HepG2 (cell line): ENCODE measurements around the gene NEIL1. TPM values are rescaled to one million over a fixed set of nuclear protein-coding genes. Genes with fewer than 3 reads are reported as not detected.

Source experiments
- ATAC-seq: fragments of 200-7000 bp; cut with Tn5 transposase; 3 replicates; pipeline ENCODE4 v1.9.1; 2020; ENCODE audit warnings: mild to moderate bottlenecking, moderate library complexity
- BruUV-seq: library from RNA; stranded (reverse); fragments of 400-500 nt; replicated peaks from 2 replicates; lab custom pipeline; 2021; lab: Mats Ljungman, UMichigan
- CTCF ChIA-PET: fragments of 300-600 bp; formaldehyde crosslinking; extraction: SDS; loops from one replicate; lab custom pipeline; 2021; ENCODE audit warnings: low total read pairs, inconsistent platforms, low intra/inter-chr PET ratio; lab: Yijun Ruan, JAX
- POLR2A ChIA-PET: fragments of 350-600 bp; sonication (Branson Sonifier 250); formaldehyde crosslinking; loops from one replicate; lab custom pipeline; 2020; ENCODE audit warnings: antibody characterized with exemption, inconsistent platforms; lab: Yijun Ruan, JAX
- DNase-seq: peaks from one replicate; pipeline ENCODE4 v3.0.0-alpha.2; 2015; ENCODE audit warnings: low spot score
- FAIRE-seq: peaks from 3 replicates; lab custom pipeline; 2011; peaks lifted over from hg19 to GRCh38; lab: Jason Lieb, UNC
- H2AFZ ChIP-seq: one replicate; pipeline ENCODE4 v1.6.1; 2011; ENCODE audit warnings: low read length, inconsistent platforms
- H3K27ac ChIP-seq: fragments of 300-600 bp; 3 replicates; pipeline ENCODE4 v1.8.0; 2011; ENCODE audit warnings: mixed run types, mild to moderate bottlenecking, mixed read lengths, low read length, inconsistent platforms; ENCODE audit not compliant: insufficient read depth; ENCODE audit errors: extremely low read length
- H3K27me3 ChIP-seq, 2 experiments: fragments of 200-600 bp in 1 of 2; 2 replicates in 1 of 2; 3 replicates in 1 of 2; pipeline versions ENCODE4 v1.6.0 to v1.8.0; 2011; ENCODE audit warnings: low read length in 2 of 2, mild to moderate bottlenecking in 2 of 2, moderate library complexity in 2 of 2, inconsistent platforms in 1 of 2; ENCODE audit not compliant: insufficient read depth in 2 of 2, control insufficient read depth in 1 of 2
- H3K36me3 ChIP-seq, 2 experiments: fragments of 200-600 bp in 1 of 2; replicated peaks in 1 of 2; 2 replicates in 1 of 2; 3 replicates in 1 of 2; pipeline versions ENCODE4 v1.5.1 to v1.8.0; 2011; ENCODE audit warnings: low read length in 2 of 2, inconsistent platforms in 1 of 2; ENCODE audit not compliant: insufficient read depth in 2 of 2, control insufficient read depth in 1 of 2
- H3K4me1 ChIP-seq: 2 replicates; pipeline ENCODE4 v1.5.1; 2012; ENCODE audit warnings: low read length, inconsistent platforms; ENCODE audit not compliant: insufficient read depth
- H3K4me2 ChIP-seq: 2 replicates; pipeline ENCODE4 v1.6.0; 2011; ENCODE audit warnings: low read depth, low read length, inconsistent platforms
- H3K4me3 ChIP-seq, 3 experiments: fragments of 200-600 bp in 1 of 3; sonication (generic), shearing (Covaris generic) in 1 of 3; replicated peaks in 1 of 3; 2 replicates each; pipeline ENCODE4 v1.5.1; 2011 to 2016; ENCODE audit warnings: low read length in 3 of 3, inconsistent platforms in 2 of 3, low read depth in 2 of 3, mild to moderate bottlenecking in 2 of 3, control low read depth in 1 of 3, mixed read lengths in 1 of 3; ENCODE audit not compliant: insufficient read depth in 1 of 3
- H3K79me2 ChIP-seq: one replicate; pipeline ENCODE4 v1.6.1; 2011; ENCODE audit warnings: low read length, inconsistent platforms; ENCODE audit not compliant: insufficient read depth
- H3K9ac ChIP-seq: 2 replicates; pipeline ENCODE4 v1.6.0; 2011; ENCODE audit warnings: mild to moderate bottlenecking, low read depth, low read length, inconsistent platforms; ENCODE audit not compliant: insufficient read depth
- H3K9me3 ChIP-seq: 2 replicates; pipeline ENCODE4 v1.5.1; 2012; ENCODE audit warnings: mild to moderate bottlenecking, low read length
- H4K20me1 ChIP-seq: 2 replicates; pipeline ENCODE4 v1.6.0; 2011; ENCODE audit warnings: inconsistent platforms, mild to moderate bottlenecking, low read length, moderate library complexity; ENCODE audit not compliant: insufficient read depth
- DBP ChIP-seq: sonication (generic); formaldehyde crosslinking; IDR thresholded peaks from 2 replicates; pipeline ENCODE4 v1.4.0; 2020; ENCODE audit warnings: missing genetic modification reagents; ENCODE audit errors: not compliant biosample characterization
- NFIC ChIP-seq: IDR thresholded peaks from 2 replicates; pipeline ENCODE4 v1.6.1; 2012; ENCODE audit warnings: mild to moderate bottlenecking, low read length, inconsistent platforms
- NRL ChIP-seq: sonication (generic); formaldehyde crosslinking; IDR thresholded peaks from 2 replicates; pipeline ENCODE4 v1.5.0; 2020; ENCODE audit warnings: missing genetic modification reagents, mild to moderate bottlenecking, moderate library complexity, borderline replicate concordance
- TP53 ChIP-seq: sonication (generic); formaldehyde crosslinking; conservative IDR thresholded peaks from 2 replicates; pipeline ENCODE4 v1.4.0; 2020; ENCODE audit warnings: missing genetic modification reagents
- ZNF180 ChIP-seq: sonication (generic); formaldehyde crosslinking; IDR thresholded peaks from 2 replicates; pipeline ENCODE4 v1.4.0; 2020; ENCODE audit warnings: low read depth, missing genetic modification reagents, borderline replicate concordance
- ZNF20 ChIP-seq: sonication (generic); formaldehyde crosslinking; IDR thresholded peaks from 2 replicates; pipeline ENCODE4 v1.4.0; 2020; ENCODE audit warnings: mild to moderate bottlenecking, moderate library complexity, missing genetic modification reagents
- ZNF407 ChIP-seq: sonication (generic); formaldehyde crosslinking; IDR thresholded peaks from one replicate; pipeline ENCODE4 v1.5.1; 2020; ENCODE audit warnings: mild to moderate bottlenecking, missing genetic modification reagents; ENCODE audit errors: not compliant biosample characterization
- ZNF781 ChIP-seq: sonication (generic); formaldehyde crosslinking; IDR thresholded peaks from 2 replicates; pipeline ENCODE4 v1.5.1; 2020; ENCODE audit warnings: borderline replicate concordance, mild to moderate bottlenecking, missing genetic modification reagents; ENCODE audit errors: not compliant biosample characterization
- WGBS: methylation state at CpG from one replicate; pipeline ENCODE4 v1.1.6; 2017; ENCODE audit warnings: low lambda C conversion rate; 5-methylcytosine and 5-hydroxymethylcytosine counted together
- in situ Hi-C: cut with HindIII; loops from 2 replicates; pipeline ENCODE4 v1.10.0; 2017; ENCODE audit warnings: low pct_unique_long_range_greater_than_20kb; ENCODE audit not compliant: extremely low pct_ligation_motif_present
- intact Hi-C: fragments of 100-400 bp; cut with micrococcal nuclease; formaldehyde crosslinking; loops from one replicate; pipeline ENCODE4 v1.10.0; 2022; ENCODE audit not compliant: unreplicated experiment
- polyA plus RNA-seq, 8 experiments: library from polyadenylated mRNA; depleted of rRNA in 3 of 8; stranded (reverse) in 7 of 8; unstranded in 1 of 8; fragments of >200 nt; fragmentation: Illumina TruSeq in 4 of 8; extraction: Trizol in 4 of 8; gene quantifications; 2 replicates each; pipeline versions ENCODE4 v1.2.1 to v1.2.3, GENCODE V29; 2011 to 2016; ENCODE audit warnings: low read depth in 4 of 8, missing spikeins in 1 of 8, mixed read lengths in 1 of 8; ENCODE audit not compliant: insufficient read depth in 1 of 8
- total RNA-seq, 5 experiments: library from RNA; depleted of rRNA; stranded (reverse); fragments of >200 nt; fragmentation: Illumina TruSeq; extraction: Trizol; gene quantifications; 2 replicates each; pipeline ENCODE4 v1.2.3, GENCODE V29; 2016; ENCODE audit warnings: low read depth in 1 of 5

The NEIL1 gene
- total and polyA plus RNA-seq, 2 of the 13 experiments (the other 11 are each of a cell fraction or from before 2014, with no cell fraction given): 10.4 to 15.5 TPM

GRCh38 chr15:75397494-75397893 lies 50.7 kb downstream of the NEIL1 start:
- peaks cover 22 to 89% of the 10 kb centered on the region in 2 experiments for H3K36me3 ChIP-seq
- in situ Hi-C loops (no loop called here), intact Hi-C loops (no loop called here)

GRCh38 chr15:75403892-75404291 lies 57.1 kb downstream of the NEIL1 start:
- ChIA-PET POLR2A (no interaction called here), CTCF (no interaction called here)
- Histone ChIP-seq H4K20me1 (no peaks in the 10 kb centered on the region), H3K4me2 (no peak overlapping the region), H2AFZ (no peak overlapping the region), H3K9me3 (no peaks in the 10 kb centered on the region), H3K27me3 (no peaks in the 10 kb centered on the region), H3K9ac (no peak overlapping the region), H3K4me3 (no peak overlapping the region), H3K79me2 (no peaks in the 10 kb centered on the region), H3K36me3 (peaks cover 9 to 70% of the 10 kb centered on the region in 2 experiments), H3K4me1 (no peaks in the 10 kb centered on the region), H3K27ac (no peak overlapping the region)
- ATAC-seq (no peak), FAIRE-seq (no peak), DNase-seq (no peak)
- intact Hi-C loops: no loop called here
- WGBS: 100% methylated on average over 2 of the region's 2 CpGs
- BruUV-seq: no TSS peak
- in situ Hi-C loops: no loop called here
- TF ChIP-seq NFIC (no peak), ZNF20 (no peak), TP53 (CRISPR knock-in tag) (no peak), ZNF407 (CRISPR knock-in tag) (no peak), ZNF180 (CRISPR knock-in tag) (no peak), ZNF781 (CRISPR knock-in tag) (no peak), DBP (CRISPR knock-in tag) (no peak)

More at GRCh38 chr15:75397494-75397893, 50.7 kb downstream of the NEIL1 start:
- Histone ChIP-seq H3K79me2 (no peaks in the 10 kb centered on the region), H3K4me2 (no peak overlapping the region), H3K4me3 (no peak overlapping the region), H4K20me1 (no peaks in the 10 kb centered on the region), H3K9ac (no peak overlapping the region), H3K4me1 (no peaks in the 10 kb centered on the region), H3K9me3 (no peaks in the 10 kb centered on the region), H3K27ac (no peak overlapping the region), H2AFZ (no peak overlapping the region), H3K27me3 (no peaks in the 10 kb centered on the region)
- 97% methylated on average over 2 of the region's 2 CpGs for WGBS
- no peak for ATAC-seq
- ChIA-PET POLR2A (no interaction called here), CTCF (no interaction called here)
- no peak for FAIRE-seq
- no TSS peak for BruUV-seq
- DNase-seq: no peak
- no peak for TF ChIP-seq NRL
